Measurements from ENCODE around the gene PPM1J.

The PPM1J gene

GRCh38 chr1:112687361-112687760, 27.8 kb downstream of the PPM1J start:
- no peak for DNase-seq (ENCODE audit: low read depth)

GRCh38 chr1:112686835-112687234, 28.3 kb downstream of the PPM1J start:
- DNase-seq (ENCODE audit: low read depth), result no peak

- DNase-seq (ENCODE audit: low read depth), result no peak
These were observed 28.7 kb downstream of the PPM1J start for GRCh38 chr1:112686417-112686816.

GRCh38 chr1:112685913-112686312, 29.2 kb downstream of the PPM1J start:
- no peak for DNase-seq (ENCODE audit: low read depth)

GRCh38 chr1:112678605-112679004, 36.5 kb downstream of the PPM1J start:
- DNase-seq (ENCODE audit: low read depth), result no peak

GRCh38 chr1:112677501-112677900, 37.6 kb downstream of the PPM1J start:
- no peak for DNase-seq (ENCODE audit: low read depth)

- no peak for DNase-seq (ENCODE audit: low read depth)
These were observed 38.6 kb downstream of the PPM1J start for GRCh38 chr1:112676543-112676942.

- DNase-seq (ENCODE audit: low read depth), result no peak
These were observed 39.3 kb downstream of the PPM1J start for GRCh38 chr1:112675728-112676381.

GRCh38 chr1:112674986-112675727, 40.0 kb downstream of the PPM1J start:
- DNase-seq (ENCODE audit: low read depth), result no peak

GRCh38 chr1:112674440-112674985, 40.6 kb downstream of the PPM1J start, which contains the start of gene MOV10:
TSS of gene MOV10 (plus strand) at chr1:112674659. CDS start at chr1:112674913, 254 bp downstream.
- peak; percentile 41 for DNase-seq (ENCODE audit: low read depth)

- peak; percentile 58 for DNase-seq (ENCODE audit: low read depth)
These were observed 41.3 kb downstream of the PPM1J start for GRCh38 chr1:112673592-112674439.

GRCh38 chr1:112672842-112673241, 42.3 kb downstream of the PPM1J start:
- no peak for DNase-seq (ENCODE audit: low read depth)

GRCh38 chr1:112672009-112672408, 43.1 kb downstream of the PPM1J start:
- DNase-seq (ENCODE audit: low read depth), result no peak

GRCh38 chr1:112666946-112667345, 48.2 kb downstream of the PPM1J start:
- DNase-seq (ENCODE audit: low read depth), result no peak

GRCh38 chr1:112665857-112666256, 49.3 kb downstream of the PPM1J start:
- no peak for DNase-seq (ENCODE audit: low read depth)

All from GM04504 (cell line).